ENCODE data around the gene MGAT3.
"Not testable (repeated sequence)": the region's sequence is repeated elsewhere in the genome, so short reads cannot be mapped to it uniquely, and the experiment has no call there.

The MGAT3 gene

GRCh38 chr22:39456522-39457197 is at the start of gene MGAT3:
TSS of gene MGAT3 (plus strand) at chr22:39457012. CDS start at chr22:39487348, 30,336 bp downstream.
- DNase-seq, result peak in 2 of 3 experiments; percentile 3 to 21

- DNase-seq, result no peak
These were observed 48.6 kb upstream of the MGAT3 start for GRCh38 chr22:39408173-39408572.

- DNase-seq, result no peak
These were observed 48.0 kb upstream of the MGAT3 start for GRCh38 chr22:39408807-39409206.

- no peak for DNase-seq
These were observed 47.2 kb upstream of the MGAT3 start for GRCh38 chr22:39409516-39410029.

GRCh38 chr22:39410264-39410663 is 46.5 kb upstream of the MGAT3 start:
- DNase-seq, result no peak

GRCh38 chr22:39411828-39412365 is 44.9 kb upstream of the MGAT3 start:
- peak in 1 of 3 experiments; percentile 36 for DNase-seq

GRCh38 chr22:39413204-39413603 is 43.6 kb upstream of the MGAT3 start:
- DNase-seq, result not testable (repeated sequence)

GRCh38 chr22:39414377-39414776 is 42.4 kb upstream of the MGAT3 start:
- DNase-seq, result no peak

GRCh38 chr22:39414886-39415285 is 41.9 kb upstream of the MGAT3 start:
- DNase-seq, result no peak

- DNase-seq, result no peak
These were observed 41.3 kb upstream of the MGAT3 start for GRCh38 chr22:39415506-39415905.

- no peak for DNase-seq
These were observed 40.5 kb upstream of the MGAT3 start for GRCh38 chr22:39416319-39416718.

GRCh38 chr22:39417641-39418040 is 39.2 kb upstream of the MGAT3 start:
- DNase-seq, result no peak

GRCh38 chr22:39418696-39419095 is 38.1 kb upstream of the MGAT3 start:
- DNase-seq, result peak in 1 of 3 experiments; percentile 2

- DNase-seq, result no peak
These were observed 37.7 kb upstream of the MGAT3 start for GRCh38 chr22:39419096-39419495.

- DNase-seq, result no peak
These were observed 36.9 kb upstream of the MGAT3 start for GRCh38 chr22:39419911-39420310.

- no peak for DNase-seq
These were observed 35.1 kb upstream of the MGAT3 start for GRCh38 chr22:39421691-39422090.

GRCh38 chr22:39422101-39422500 is 34.7 kb upstream of the MGAT3 start:
- DNase-seq, result no peak

GRCh38 chr22:39422721-39423120 is 34.1 kb upstream of the MGAT3 start:
- no peak for DNase-seq

- no peak for DNase-seq
These were observed 32.8 kb upstream of the MGAT3 start for GRCh38 chr22:39423976-39424375.

GRCh38 chr22:39426380-39427043 is 30.3 kb upstream of the MGAT3 start:
- DNase-seq, result no peak

- DNase-seq, result no peak
These were observed 28.8 kb upstream of the MGAT3 start for GRCh38 chr22:39427751-39428596.

- peak in 2 of 3 experiments; percentile 69 to 84 for DNase-seq
These were observed 28.2 kb upstream of the MGAT3 start for GRCh38 chr22:39428597-39429071.

- DNase-seq, result no peak
These were observed 27.6 kb upstream of the MGAT3 start for GRCh38 chr22:39429186-39429585.
